GM18511 (cell line): ENCODE data around the gene SLC44A3.

Experiments used
- ATAC-seq: cut with Tn5 transposase; IDR thresholded peaks from one replicate; pipeline ENCODE4 v1.9.1; 2021; ENCODE audit warnings: mild to moderate bottlenecking, moderate library complexity; ENCODE audit not compliant: unreplicated experiment

The SLC44A3 gene

DNA sequence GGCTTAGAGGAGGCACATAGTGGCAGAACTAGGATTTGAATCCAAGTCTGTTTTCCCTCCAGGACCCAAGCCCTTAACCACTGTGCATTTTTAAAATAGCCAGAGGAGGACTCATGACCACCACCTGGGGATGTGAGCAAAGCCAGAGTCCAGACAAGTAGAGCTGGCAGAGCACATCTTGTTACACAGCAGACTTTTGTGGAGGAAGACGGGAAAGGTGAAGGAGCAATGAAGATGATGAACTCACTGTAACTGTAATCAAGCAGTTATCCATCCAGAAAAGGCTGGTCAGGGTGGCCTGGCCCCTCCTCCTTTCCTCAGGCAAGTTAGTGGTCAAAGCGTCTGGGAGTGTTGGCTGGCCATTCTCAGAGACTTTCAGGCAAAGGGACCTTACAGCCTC is 50.9 kb downstream of the SLC44A3 start:
- ATAC-seq = no peak

DNA sequence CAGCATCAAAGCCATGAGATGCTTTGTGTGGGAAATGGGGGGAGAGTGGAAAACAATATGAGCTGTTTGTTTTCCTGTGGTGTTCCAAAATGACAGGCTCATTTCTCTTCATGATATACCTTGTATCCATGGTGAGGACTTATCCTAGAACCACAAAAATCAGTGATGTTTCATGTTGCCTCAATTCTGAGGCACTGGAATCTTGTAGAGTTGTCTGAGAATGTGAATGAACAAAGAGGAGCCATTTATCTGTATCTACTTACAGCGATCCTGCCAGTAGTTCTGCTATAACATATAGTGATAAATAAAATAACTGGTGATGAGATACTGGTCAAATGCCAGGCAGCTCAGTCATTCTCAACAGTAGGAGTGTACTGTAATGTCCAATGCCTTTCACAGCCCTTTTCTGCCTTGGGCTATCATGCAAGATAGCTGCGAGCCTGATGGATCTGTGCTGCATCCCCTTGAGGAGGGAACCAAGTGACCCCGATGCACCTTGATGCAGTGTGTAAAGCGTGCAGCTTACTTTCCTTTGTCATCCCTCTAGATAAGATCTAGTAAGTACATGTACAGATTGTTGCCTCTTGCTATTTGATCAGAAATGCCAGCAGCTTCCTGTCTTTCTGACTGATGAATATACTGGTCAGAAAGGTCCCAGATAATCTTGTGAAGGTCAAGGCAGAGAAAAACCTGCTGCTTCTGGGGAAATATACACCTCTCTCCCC is 52.8 kb downstream of the SLC44A3 start:
- no peak for ATAC-seq

DNA sequence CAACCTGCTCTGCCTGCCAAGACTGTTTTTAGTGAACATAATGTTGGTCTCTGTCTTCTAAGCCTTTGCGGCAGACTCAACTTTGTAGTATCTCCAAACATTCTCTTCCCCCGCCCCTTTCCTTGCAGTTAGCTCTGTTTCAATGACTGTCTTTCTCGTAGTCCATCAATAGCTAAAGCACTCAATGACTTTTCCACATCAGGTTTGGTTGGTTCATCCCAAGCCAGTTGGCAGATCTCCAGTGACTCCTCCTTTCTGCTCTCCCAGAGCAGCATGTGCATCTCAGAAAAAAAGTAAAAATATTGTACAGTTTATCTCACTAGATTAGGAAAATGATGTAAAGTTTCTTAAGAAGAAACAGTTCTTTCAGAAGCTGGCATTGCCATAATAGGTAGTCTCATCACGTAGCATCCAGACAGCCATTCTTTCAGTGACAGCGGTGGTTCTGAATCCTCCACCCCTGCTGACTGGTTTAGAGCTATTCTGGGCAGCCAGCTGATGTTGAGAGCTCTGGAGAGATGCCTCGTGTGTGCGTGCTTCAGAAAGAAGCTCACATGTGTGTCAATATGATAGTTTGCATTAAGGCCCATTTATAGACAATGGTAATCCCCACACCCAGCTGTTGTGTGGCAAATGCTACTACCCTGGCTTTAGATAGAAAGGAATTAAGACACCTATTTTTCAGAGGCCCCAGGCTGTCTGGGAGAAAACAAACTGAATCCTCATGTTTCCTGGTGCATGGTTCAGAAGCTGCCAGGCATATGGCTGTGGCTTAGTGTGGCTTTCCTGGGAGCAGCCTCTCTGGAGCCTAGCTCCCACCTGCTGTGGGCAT is 53.6 kb downstream of the SLC44A3 start:
- peak; percentile 83 for ATAC-seq

DNA sequence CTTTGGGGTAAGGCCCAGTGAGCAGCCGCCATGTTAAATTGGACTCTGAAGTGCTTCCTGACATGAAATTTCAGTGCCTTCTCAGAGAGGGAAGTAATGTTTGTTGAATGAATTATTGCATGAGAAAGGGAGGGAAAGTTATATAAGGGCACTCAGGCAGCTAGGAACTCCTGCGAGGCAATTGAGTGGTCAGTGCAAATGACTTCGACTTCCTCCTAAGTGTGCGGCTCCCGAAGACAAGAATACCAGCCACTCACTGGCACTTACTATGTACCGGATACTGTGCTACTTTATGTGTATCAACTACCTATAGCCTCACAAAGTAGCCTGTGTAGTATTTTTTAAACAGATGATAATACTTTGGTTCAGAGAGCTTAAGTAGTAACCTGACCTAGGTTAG is 54.3 kb downstream of the SLC44A3 start:
- ATAC-seq = no peak

DNA sequence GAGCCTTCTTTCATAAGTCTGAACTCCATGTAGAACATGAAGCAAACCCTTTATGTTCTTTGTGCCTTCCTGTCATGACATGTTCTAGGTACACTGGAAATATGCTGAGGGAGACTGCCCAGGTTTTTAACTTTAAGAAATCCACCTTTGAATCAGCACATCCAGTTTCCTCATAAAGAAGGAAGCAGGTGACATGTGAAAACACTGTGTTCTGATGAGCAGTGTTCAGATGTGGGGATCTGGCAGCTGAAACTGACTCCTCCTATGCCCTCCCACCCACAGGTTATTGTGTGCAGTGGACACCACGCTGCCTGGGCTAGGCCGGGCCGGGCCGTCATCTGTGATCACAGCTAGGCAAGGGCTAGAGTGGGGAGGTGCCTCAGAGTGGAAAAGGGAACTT is 55.6 kb downstream of the SLC44A3 start:
- no peak for ATAC-seq

DNA sequence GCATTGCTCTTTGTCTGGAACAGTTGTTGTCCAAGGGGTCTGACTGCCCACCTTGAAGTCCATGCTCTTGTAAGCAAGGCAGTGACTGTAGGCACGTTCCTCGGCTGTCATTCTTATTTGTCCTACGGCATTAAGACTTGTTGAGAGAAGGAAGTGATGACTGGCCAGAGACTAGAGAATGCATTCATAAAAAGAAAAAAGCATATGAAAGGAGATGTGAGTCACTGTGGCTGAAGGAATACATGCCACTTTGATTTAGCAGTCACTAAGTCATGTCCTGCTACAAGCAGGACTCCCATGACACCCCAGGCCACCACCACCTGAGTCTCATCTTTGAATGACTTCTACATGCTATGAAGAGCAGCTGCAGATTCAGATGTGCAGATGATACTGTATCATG is 56.2 kb downstream of the SLC44A3 start:
- ATAC-seq = no peak

DNA sequence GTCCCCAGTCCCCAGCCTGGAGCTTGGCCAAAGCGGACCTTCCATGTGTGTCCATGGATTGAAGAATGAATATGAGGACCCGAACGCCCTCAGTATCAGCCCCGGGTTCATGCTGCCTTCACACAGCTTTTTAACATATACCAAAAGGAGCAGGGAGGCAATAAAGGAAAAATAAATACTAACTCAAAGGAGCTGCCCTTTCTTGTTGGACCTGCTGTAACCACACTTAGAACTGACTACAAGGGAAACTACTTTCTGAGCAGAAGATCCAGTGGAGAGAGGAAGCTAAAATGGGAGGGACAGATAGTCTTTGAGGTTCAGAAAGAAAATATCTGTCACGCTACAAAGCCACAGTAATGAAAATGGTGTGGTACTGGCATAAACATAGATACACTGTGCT is 58.2 kb downstream of the SLC44A3 start:
- ATAC-seq = no peak

DNA sequence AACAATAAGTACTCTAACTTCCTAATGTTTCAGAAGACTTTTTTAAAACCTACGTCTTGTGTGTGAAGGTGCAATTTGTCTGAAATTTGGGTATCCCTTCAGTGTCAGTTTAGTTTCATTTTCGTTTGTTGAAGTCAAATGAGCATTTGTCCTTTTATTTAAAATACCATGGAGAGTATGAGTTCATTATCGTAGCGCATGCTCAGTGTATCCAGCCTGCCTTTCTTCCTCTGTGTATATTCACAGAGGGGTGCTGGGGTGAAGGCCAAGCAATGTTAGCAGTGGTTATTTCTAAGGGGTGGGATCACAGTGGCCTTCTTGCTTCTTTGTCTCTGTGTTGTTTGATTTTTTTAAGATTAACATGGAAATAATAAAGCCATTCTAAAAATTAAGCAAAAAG is 63.5 kb downstream of the SLC44A3 start:
- ATAC-seq = no peak

DNA sequence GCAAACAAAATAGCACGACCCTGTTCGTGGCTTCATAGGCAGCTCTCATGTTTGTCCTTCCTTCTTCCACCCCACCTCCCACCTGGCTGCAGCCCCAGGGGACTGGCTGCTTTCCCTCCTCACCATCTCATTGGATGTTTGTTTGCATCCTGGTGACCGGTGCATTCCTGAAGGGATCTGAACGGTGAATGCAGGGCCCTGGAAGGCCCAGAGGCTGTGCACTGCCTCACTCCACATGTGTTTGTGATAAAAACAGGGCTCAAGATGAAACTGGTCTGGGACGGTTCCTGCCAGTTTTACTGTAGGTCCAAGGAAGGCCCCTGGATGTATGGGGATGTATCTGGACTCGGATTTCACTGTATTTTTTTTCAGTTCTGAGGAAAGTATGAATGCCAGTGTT is 63.9 kb downstream of the SLC44A3 start:
- ATAC-seq = no peak

DNA sequence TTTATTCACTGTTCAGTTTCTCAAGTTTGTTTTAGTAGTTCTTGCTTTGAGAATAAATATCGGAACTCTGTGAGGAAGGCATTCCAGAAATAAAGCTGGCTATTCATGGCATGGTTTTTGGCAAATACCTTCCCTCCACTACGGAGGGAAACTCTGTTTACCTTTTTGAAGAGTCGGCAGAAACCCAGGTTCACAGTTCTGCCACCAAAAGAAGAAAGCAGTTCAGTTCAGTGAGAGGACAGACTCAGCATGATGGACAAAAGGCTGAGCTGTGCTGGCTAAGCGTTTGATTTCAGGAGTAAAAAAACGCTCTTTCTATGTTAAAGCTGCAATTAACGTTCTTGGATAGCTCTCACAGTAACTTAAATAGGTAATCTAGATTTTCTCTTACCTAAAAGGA is 64.3 kb downstream of the SLC44A3 start:
- ATAC-seq = no peak

DNA sequence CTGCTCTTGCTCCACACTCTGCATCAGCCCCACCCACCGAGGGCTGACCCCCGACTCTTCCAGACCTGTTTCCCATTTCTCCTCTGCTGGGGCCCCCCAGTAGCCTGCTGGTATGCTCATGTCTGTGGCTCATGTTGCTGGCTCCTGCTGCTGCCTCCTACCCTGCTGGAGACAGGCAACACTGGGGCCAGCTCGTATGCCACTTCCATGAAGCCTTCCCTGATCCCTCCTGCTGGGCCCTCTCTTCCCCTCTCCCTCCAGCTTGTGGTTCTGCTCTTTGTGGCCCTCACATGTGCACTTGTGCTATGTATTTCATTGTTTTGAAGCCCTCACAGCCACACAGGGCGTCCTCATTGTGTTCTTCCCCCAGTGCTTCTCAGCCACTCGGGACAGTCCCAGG is 66.2 kb downstream of the SLC44A3 start:
- no peak for ATAC-seq

DNA sequence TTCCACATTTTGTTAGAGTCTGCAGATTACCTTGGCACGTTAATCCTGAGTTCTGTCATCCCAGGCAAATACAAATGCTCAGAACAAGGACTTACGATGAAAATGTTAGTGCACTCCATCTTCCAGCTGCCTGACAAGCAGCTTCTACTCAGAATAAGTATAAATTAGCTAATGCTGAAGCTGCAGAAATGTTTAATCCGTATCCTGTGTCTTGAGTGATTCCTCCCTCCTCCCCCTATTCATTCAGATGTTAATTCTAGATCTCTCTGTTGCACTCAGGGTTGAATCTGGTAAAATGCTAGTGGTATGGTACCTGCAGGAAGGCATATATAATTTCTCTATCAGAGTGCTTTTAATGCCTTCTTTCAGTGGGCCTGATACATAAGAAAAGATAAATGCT is 66.9 kb downstream of the SLC44A3 start:
- ATAC-seq = no peak

DNA sequence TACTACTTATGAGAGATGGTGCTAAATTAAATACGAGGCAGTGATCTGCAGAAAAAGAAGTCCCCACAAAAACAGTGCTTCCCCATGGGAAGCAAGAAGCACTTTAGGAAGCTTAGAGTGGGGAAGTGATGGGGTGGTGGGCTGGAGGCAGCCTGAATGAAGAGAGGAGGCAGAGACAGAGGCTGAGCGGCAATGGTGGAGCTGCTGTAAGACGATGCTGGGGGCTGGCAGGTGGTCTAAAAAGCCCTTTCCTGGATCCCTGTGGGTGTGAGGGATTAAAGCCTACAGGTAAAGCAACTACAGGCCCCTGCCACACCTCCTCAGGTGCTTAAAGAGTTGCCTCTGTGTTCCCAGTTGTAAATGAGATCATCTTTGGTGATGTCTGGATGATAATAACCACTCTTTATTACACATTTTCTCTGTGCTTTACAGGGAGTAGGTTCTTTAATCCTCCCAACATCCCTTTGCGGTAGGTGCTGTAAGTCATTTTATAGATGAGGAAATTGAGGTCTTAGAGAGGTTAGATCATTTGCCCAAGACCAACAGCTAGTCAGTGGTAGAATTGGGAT is 67.5 kb downstream of the SLC44A3 start:
- ATAC-seq = no peak

DNA sequence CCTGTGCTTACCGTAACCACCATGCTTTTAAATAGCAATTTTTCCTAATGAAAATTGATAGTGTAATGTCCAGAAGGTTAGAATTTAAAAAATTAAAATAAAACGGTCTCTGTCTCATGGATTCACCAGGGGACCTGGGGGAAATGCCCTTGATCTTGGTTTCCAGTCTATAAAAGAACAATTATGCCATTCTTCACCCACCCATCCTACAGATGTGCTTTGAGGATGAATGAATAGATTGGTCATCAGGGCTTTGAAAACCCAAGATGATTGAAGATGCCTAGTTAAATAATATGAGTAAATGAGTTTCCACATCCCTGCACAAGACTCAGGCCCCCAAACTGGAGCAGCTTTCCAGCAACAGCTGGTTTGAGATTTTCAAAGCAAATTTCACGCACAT is 68.0 kb downstream of the SLC44A3 start:
- ATAC-seq = no peak

DNA sequence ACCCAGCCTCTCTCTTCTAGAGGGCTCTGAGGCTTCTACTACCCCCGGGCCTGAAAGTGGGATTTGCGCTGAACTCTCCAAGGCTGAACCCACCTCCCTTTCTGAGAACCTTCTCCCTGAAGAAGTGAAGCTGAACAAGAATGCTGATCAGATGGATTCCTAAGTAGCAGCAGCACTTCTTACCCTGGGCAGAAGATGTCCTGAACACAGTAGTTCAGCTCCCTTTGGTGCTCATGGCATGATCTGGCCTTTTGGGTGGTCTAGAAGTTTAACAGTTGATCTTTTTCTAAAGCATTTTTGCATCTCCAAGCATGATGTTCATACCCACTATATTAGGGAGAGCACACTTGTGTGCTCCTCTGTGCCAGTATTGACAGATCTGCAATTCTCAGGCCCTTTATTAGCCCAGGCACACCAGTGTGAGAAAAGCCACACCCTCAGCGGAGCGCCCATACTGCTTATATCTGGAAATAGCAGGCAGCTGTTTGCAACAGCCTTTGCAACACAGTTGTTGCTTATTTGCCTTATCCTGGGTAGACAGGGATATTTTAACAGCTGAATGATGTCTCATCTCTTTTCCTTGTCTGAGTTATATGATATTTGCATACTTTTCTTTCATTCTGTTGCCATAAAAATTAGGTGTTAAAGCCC is 72.6 kb downstream of the SLC44A3 start:
- ATAC-seq = no peak

DNA sequence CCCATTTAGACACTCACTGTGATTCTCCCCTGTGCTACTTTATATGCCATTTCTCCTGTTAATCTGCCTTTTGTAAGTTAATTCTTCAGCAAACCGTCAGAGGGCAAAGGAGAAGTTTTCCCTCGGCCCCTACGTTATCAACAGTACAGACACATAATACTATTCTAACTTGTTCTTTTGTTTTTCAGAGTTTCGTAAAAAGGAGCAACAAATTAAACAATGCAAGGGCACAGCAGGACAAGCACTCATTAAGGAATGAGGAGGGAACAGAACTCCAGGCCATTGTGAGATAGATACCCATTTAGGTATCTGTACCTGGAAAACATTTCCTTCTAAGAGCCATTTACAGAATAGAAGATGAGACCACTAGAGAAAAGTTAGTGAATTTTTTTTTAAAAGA is 74.5 kb downstream of the SLC44A3 start:
- no peak for ATAC-seq

DNA sequence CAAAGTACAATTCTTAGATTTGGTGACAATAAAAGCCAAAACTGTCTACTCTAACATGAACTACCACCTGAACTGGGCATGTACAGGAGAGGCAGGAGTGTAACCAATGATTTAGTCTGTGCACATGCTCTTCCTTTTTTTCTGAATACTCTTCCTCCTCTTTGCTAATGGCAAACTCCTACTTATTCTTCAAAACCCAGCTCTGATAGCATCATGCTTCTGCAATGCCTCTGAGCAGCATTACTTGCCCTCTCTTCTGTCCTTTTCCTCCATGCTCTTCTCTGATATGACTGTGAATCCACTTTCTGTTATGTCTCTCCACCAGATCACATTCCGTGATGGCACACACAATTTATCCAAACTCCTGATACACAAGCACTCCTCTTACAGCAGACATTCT is 75.4 kb downstream of the SLC44A3 start:
- no peak for ATAC-seq

DNA sequence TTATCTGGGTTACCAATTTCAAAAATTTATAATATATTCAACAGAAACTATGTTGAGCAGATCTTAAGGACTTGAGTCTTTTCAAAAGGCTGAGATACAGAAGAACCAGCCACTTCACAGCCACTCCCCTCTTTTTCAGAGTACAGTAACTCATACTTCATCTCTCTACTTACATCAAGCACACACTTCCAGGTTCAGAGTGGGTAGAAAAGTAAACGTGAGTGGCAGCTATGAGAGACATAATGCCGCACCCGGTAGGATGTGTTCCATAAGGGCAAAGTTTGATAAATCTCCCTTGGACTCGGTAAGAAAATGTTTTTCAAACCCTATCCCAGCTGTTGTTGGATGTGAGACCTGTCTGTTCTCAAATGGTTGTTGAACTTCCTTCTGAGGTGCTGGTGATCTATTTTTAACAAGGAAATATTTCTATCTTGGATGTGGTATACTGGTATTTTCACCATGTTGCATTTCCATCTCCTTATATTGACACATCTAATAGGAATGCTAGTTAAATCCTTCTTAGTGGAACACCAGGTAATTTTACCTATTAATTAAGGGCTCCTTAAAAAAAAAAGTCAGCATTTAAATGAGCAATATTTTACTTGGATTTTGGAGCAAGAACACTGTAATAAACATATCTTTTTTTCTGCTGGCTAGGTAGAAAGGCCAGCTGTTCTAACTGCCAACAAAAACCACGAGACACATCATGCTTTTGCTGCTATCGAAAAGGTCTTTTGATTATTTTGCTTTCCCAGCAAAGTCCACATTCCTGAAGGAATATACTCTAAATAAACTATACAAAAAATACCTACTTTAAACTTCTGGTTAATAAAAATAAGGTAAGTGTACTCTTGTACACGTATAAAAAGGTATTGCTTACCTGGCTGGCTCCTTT is 78.6 kb downstream of the SLC44A3 start:
- no peak for ATAC-seq

DNA sequence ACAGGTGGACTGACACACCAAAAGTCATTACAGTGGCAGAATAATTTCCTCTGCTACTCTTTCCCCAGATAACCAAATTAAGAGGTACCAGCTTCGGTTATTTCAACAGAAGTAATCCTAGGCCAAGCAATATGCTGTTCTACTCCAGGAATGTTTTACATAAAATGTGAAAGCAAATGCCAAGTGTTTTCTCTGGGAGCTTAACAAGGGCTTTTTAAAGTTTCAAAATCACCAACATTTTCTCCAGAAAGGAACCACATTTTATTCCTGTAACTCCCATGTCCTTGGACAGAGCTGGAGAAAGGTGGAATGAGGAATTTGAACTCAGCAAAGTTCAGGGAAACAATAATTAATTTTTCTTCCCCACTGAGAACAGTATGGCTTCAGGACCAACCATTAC is 79.6 kb downstream of the SLC44A3 start:
- no peak for ATAC-seq

DNA sequence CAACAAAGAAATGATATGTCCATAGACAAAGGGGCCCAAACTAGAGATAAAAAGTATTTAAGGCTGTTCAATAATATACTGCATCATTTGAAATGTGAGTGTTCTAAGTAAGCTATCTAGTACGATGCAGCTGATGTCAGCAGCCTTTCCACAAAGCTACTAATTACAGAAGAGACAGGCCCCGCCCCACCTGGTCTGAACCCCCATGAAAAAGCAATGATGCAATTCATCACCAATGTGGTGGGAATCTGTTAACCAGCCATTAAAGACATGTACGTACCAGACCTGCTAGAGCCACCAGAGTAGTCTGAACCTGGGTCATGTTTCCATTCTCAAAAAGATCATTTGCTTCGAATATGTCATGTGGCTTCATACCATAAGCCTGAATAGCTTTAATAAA is 81.7 kb downstream of the SLC44A3 start:
- ATAC-seq = no peak
